Mucosa of rectum (tissue), 2 donors: Measurements from ENCODE around the gene ACBD6.

ENCODE experiments used
- H3K27ac ChIP-seq, 2 donors: one replicate each; pipeline ENCODE4 v1.7.0; 2013; ENCODE audit warnings: inconsistent platforms in 2 of 2, low read depth in 2 of 2, low read length in 2 of 2
- H3K27me3 ChIP-seq, 2 donors: one replicate each; pipeline ENCODE4 v1.7.0; 2013; ENCODE audit warnings: low read length in 2 of 2; ENCODE audit not compliant: control insufficient read depth in 2 of 2, insufficient read depth in 2 of 2
- H3K36me3 ChIP-seq, 2 donors: one replicate each; pipeline ENCODE4 v1.7.0; 2013; ENCODE audit warnings: low read length in 2 of 2; ENCODE audit not compliant: control insufficient read depth in 2 of 2, insufficient read depth in 2 of 2
- H3K4me1 ChIP-seq, 2 donors: one replicate each; pipeline ENCODE4 v1.7.0; 2013; ENCODE audit warnings: low read length in 2 of 2, mild to moderate bottlenecking in 1 of 2; ENCODE audit not compliant: control insufficient read depth in 2 of 2, insufficient read depth in 2 of 2
- H3K4me3 ChIP-seq, 2 donors: one replicate each; pipeline ENCODE4 v1.7.0; 2013; ENCODE audit warnings: low read length in 2 of 2
- H3K9ac ChIP-seq, 2 donors: one replicate each; pipeline ENCODE4 v1.7.0; 2013; ENCODE audit warnings: low read length in 2 of 2, low read depth in 1 of 2, mild to moderate bottlenecking in 1 of 2
- H3K9me3 ChIP-seq, 2 donors: one replicate each; pipeline ENCODE4 v1.7.0; 2013; ENCODE audit warnings: low read length in 2 of 2; ENCODE audit not compliant: control insufficient read depth in 2 of 2
- donor health status: healthy.
- donor health status: Normal muscosa, but diverticular disease.

ACBD6 gene

GRCh38 chr1:180252638-180253536 is 249.5 kb downstream of the ACBD6 start:
- Histone ChIP-seq H3K36me3 (no peaks in the 10 kb centered on the region), H3K27me3 (peaks cover 0 to 12% of the 10 kb centered on the region in 2 donors), H3K4me1 (no peaks in the 10 kb centered on the region), H3K9ac (no peak overlapping the region), H3K9me3 (no peaks in the 10 kb centered on the region), H3K4me3 (no peak overlapping the region), H3K27ac (no peak overlapping the region)

- H3K9me3 ChIP-seq = no peaks in the 10 kb centered on the region
- H3K27ac ChIP-seq = no peak overlapping the region
- no peaks in the 10 kb centered on the region for H3K36me3 ChIP-seq
- no peaks in the 10 kb centered on the region for H3K4me1 ChIP-seq
- H3K4me3 ChIP-seq = no peak overlapping the region
- H3K27me3 ChIP-seq = peaks cover 0 to 9% of the 10 kb centered on the region in 2 donors
- H3K9ac ChIP-seq = no peak overlapping the region
Observed at GRCh38 chr1:180251526-180252305, 250.7 kb downstream of the ACBD6 start.

- H3K9me3 ChIP-seq = no peaks in the 10 kb centered on the region
- H3K27ac ChIP-seq = no peak overlapping the region
- H3K9ac ChIP-seq = no peak overlapping the region
- H3K4me1 ChIP-seq = no peaks in the 10 kb centered on the region
- no peak overlapping the region for H3K4me3 ChIP-seq
- H3K27me3 ChIP-seq = peaks cover 0 to 9% of the 10 kb centered on the region in 2 donors
- no peaks in the 10 kb centered on the region for H3K36me3 ChIP-seq
Observed at GRCh38 chr1:180250883-180251509, 251.4 kb downstream of the ACBD6 start.

DNA sequence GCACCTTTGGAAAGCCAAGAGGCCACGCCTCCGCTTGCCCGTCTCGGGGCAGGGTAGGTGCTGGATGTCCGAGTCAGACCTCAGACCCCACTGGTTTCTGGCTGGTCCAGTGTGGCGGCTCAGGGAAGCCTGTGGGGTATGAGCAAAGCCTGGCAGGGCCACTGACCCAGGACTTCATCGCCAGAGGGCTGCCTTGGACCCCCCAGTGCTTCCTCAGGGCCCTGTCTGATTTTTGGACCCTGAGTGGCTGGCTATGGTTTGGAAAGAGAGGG is 251.9 kb downstream of the ACBD6 start:
- Histone ChIP-seq H3K27me3 (peaks cover 0 to 9% of the 10 kb centered on the region in 2 donors), H3K4me1 (no peaks in the 10 kb centered on the region), H3K9ac (no peak overlapping the region), H3K4me3 (no peak overlapping the region), H3K27ac (no peak overlapping the region), H3K9me3 (no peaks in the 10 kb centered on the region), H3K36me3 (no peaks in the 10 kb centered on the region)

GRCh38 chr1:180249725-180250498 is 252.5 kb downstream of the ACBD6 start:
- Histone ChIP-seq H3K27me3 (peaks cover 0 to 10% of the 10 kb centered on the region in 2 donors), H3K9ac (no peak overlapping the region), H3K4me1 (peaks cover 0 to under 1% of the 10 kb centered on the region in 2 donors), H3K4me3 (no peak overlapping the region), H3K9me3 (no peaks in the 10 kb centered on the region), H3K27ac (no peak overlapping the region), H3K36me3 (no peaks in the 10 kb centered on the region)

DNA sequence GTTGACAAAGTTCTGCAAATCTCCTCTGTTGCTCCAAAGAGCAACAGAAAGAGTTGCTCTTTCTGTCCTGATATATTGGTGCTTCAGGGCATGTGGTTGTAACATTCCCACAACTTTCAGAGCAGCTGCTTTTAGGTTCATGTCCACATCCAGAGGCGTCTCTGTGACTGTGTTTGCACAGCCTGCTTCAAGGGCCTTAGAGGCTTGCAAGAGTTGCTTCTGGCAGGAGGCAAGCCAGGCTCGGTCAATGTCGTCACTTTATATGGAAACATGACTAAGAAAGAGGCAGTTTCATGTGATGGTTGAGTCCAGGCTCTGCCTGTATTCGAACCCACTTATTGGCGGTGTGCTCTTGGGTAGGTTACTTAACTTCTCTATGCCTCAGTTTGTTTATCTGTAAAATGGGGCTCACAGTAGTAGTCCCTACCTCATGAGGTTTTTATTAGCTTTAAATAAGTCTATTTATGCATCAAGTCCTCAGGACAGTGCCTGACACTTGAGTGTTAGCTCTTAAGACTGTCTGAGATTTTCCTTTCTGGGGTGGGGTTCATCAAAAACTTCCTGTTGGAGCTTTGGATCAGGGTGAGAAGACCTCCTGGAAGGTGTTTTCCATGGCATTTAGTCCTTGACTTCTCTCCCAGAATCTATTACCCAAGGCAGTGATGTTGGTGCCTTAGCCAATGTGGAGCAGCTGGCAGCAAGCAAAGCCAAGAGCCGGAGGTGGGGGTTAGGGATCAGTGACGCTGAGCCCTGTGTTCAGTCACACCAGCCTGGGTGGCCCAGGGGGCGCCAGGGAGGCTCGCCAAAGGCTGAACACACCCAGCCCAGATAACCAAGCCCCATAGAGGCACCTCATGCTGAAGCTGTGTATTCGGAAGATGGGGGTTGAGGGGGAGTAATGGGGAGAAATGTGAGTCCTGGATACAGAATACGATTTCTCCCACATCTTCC is 253.4 kb downstream of the ACBD6 start:
- H3K9me3 ChIP-seq = no peaks in the 10 kb centered on the region
- H3K36me3 ChIP-seq = no peaks in the 10 kb centered on the region
- peaks cover 5% of the 10 kb centered on the region in 2 donors for H3K4me1 ChIP-seq
- H3K4me3 ChIP-seq = no peak overlapping the region
- H3K27ac ChIP-seq = no peak overlapping the region
- H3K27me3 ChIP-seq = peaks cover 0 to 13% of the 10 kb centered on the region in 2 donors
- H3K9ac ChIP-seq = no peak overlapping the region

DNA sequence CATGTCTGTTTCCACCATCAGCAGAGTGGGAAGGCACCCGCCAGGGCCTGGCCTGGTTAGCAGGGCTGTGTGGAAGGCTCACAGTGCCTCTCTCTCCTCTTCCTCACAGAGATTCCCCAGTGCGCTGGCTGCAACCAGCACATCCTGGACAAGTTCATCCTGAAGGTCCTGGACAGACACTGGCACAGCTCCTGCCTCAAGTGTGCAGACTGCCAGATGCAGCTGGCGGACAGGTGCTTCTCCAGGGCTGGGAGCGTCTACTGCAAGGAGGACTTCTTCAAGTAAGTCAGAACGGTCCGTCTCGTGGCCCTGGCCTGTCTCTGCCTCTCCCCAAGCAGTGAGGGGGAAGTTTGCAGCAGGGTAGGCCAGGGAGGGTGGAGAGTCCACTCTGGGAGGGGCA is 254.2 kb downstream of the ACBD6 start:
- Histone ChIP-seq H3K4me3 (no peak overlapping the region), H3K9ac (no peak overlapping the region), H3K9me3 (no peaks in the 10 kb centered on the region), H3K36me3 (no peaks in the 10 kb centered on the region), H3K27ac (no peak overlapping the region), H3K4me1 (peaks cover 5% of the 10 kb centered on the region in 2 donors), H3K27me3 (peaks cover 0 to 13% of the 10 kb centered on the region in 2 donors)

DNA sequence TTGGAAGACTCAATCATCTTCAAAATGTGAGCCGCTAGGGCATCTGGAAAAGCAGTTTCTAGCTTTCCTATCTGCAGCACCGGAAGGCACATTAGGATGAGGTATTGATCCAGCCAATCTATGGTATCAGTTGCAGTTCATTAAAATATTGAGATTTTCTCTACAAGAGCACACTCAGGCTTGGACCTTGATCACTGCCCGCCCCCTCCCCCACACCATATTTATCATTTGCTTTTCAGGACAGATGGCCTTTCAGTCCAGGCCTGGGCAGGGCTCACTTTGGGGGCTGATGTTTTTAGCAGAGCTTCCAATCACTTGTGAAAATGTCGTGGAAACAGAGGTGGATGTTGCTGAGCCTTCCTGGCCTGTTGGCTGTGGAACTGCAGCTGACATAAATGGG is 254.8 kb downstream of the ACBD6 start:
- Histone ChIP-seq H3K36me3 (no peaks in the 10 kb centered on the region), H3K4me3 (no peak overlapping the region), H3K27ac (no peak overlapping the region), H3K4me1 (peaks cover 5% of the 10 kb centered on the region in 2 donors), H3K9ac (no peak overlapping the region), H3K9me3 (no peaks in the 10 kb centered on the region), H3K27me3 (peaks cover 2 to 7% of the 10 kb centered on the region in 2 donors)

DNA sequence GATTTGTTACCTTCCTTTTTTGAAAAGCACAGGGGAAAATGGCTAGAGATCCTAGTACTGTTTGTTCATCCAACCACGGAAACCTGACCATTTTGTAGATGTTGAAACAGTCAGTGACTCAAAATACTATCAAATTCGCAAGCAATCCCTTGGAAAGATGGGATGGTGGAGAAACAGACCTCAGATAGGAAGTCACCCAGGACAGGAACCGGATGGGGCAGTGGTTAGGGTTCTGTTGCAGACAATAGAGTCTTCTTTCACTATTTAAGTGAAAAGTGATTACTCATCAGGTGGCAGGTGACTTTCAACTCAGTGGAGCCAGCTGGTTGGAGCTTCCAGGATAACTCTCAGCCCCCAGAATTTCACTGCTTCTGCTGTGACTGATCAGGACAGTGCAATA is 255.3 kb downstream of the ACBD6 start:
- no peak overlapping the region for H3K9ac ChIP-seq
- peaks cover 7 to 10% of the 10 kb centered on the region in 2 donors for H3K27me3 ChIP-seq
- H3K4me3 ChIP-seq = no peak overlapping the region
- H3K9me3 ChIP-seq = no peaks in the 10 kb centered on the region
- no peak overlapping the region for H3K27ac ChIP-seq
- H3K4me1 ChIP-seq = peaks cover 5% of the 10 kb centered on the region in 2 donors
- no peaks in the 10 kb centered on the region for H3K36me3 ChIP-seq
